Measurements from ENCODE around the gene PARM1. TPM values are rescaled to one million over a fixed set of nuclear protein-coding genes. Genes with fewer than 3 reads are reported as not detected.
A peak's percentile ranks its signal among the peaks of the same experiment; 100 is the strongest.

PARM1 gene
- total RNA-seq, 1 donor from 2014 or later: 6.4 TPM

- no peak for DNase-seq (ENCODE audit: low spot score, unreplicated experiment)
- no peaks in the 10 kb centered on the region for H3K36me3 Mint-ChIP-seq (ENCODE audit: insufficient read depth)
- H3K27me3 Mint-ChIP-seq: no peaks in the 10 kb centered on the region
- no peak for TF ChIP-seq CTCF (IDR thresholded peaks at IDR 0.05; ENCODE audit: unreplicated experiment)
- peaks cover 41% of the 10 kb centered on the region for H3K4me1 Mint-ChIP-seq (ENCODE audit: low read depth)
- no peaks in the 10 kb centered on the region for H3K9me3 Mint-ChIP-seq (ENCODE audit: low read depth)
- no peak overlapping the region for H3K4me3 Mint-ChIP-seq (ENCODE audit: low read depth)
- no peak overlapping the region for H3K27ac Mint-ChIP-seq
Observed at GRCh38 chr4:74893171-74893570, 39.7 kb upstream of the PARM1 start.

GRCh38 chr4:74896595-74896994, 36.3 kb upstream of the PARM1 start:
- Mint-ChIP-seq H3K27ac (peak overlapping the region; percentile 8), H3K4me1 (ENCODE audit: low read depth) (peaks cover 31% of the 10 kb centered on the region), H3K36me3 (ENCODE audit: insufficient read depth) (no peaks in the 10 kb centered on the region), H3K9me3 (ENCODE audit: low read depth) (no peaks in the 10 kb centered on the region), H3K4me3 (ENCODE audit: low read depth) (no peak overlapping the region), H3K27me3 (no peaks in the 10 kb centered on the region)
- DNase-seq (ENCODE audit: low spot score, unreplicated experiment): no peak
- TF ChIP-seq CTCF (IDR thresholded peaks at IDR 0.05; ENCODE audit: unreplicated experiment): no peak

GRCh38 chr4:74897386-74897785, 35.5 kb upstream of the PARM1 start:
- DNase-seq (ENCODE audit: low spot score, unreplicated experiment): no peak
- TF ChIP-seq CTCF (IDR thresholded peaks at IDR 0.05; ENCODE audit: unreplicated experiment): no peak
- no peaks in the 10 kb centered on the region for H3K27me3 Mint-ChIP-seq
- no peaks in the 10 kb centered on the region for H3K9me3 Mint-ChIP-seq (ENCODE audit: low read depth)
- H3K4me3 Mint-ChIP-seq (ENCODE audit: low read depth): no peak overlapping the region
- H3K4me1 Mint-ChIP-seq (ENCODE audit: low read depth): peaks cover 31% of the 10 kb centered on the region
- H3K27ac Mint-ChIP-seq: no peak overlapping the region
- H3K36me3 Mint-ChIP-seq (ENCODE audit: insufficient read depth): no peaks in the 10 kb centered on the region

GRCh38 chr4:74900862-74901261, 32.1 kb upstream of the PARM1 start:
- H3K36me3 Mint-ChIP-seq (ENCODE audit: insufficient read depth): no peaks in the 10 kb centered on the region
- no peaks in the 10 kb centered on the region for H3K27me3 Mint-ChIP-seq
- no peak for TF ChIP-seq CTCF (IDR thresholded peaks at IDR 0.05; ENCODE audit: unreplicated experiment)
- H3K4me3 Mint-ChIP-seq (ENCODE audit: low read depth): no peak overlapping the region
- no peak for DNase-seq (ENCODE audit: low spot score, unreplicated experiment)
- H3K9me3 Mint-ChIP-seq (ENCODE audit: low read depth): no peaks in the 10 kb centered on the region
- no peak overlapping the region for H3K27ac Mint-ChIP-seq
- H3K4me1 Mint-ChIP-seq (ENCODE audit: low read depth): peaks cover 17% of the 10 kb centered on the region

GRCh38 chr4:74904509-74905065, 28.3 kb upstream of the PARM1 start:
- TF ChIP-seq CTCF (IDR thresholded peaks at IDR 0.05; ENCODE audit: unreplicated experiment): no peak
- Mint-ChIP-seq H3K4me1 (ENCODE audit: low read depth) (no peaks in the 10 kb centered on the region), H3K27ac (no peak overlapping the region), H3K9me3 (ENCODE audit: low read depth) (no peaks in the 10 kb centered on the region), H3K36me3 (ENCODE audit: insufficient read depth) (no peaks in the 10 kb centered on the region), H3K27me3 (no peaks in the 10 kb centered on the region), H3K4me3 (ENCODE audit: low read depth) (no peak overlapping the region)
- DNase-seq (ENCODE audit: low spot score, unreplicated experiment): no peak
